ENCODE data around the gene DRAM1.
"Not testable (repeated sequence)": the region's sequence is repeated elsewhere in the genome, so short reads cannot be mapped to it uniquely, and the experiment has no call there.

DRAM1 gene

DNA sequence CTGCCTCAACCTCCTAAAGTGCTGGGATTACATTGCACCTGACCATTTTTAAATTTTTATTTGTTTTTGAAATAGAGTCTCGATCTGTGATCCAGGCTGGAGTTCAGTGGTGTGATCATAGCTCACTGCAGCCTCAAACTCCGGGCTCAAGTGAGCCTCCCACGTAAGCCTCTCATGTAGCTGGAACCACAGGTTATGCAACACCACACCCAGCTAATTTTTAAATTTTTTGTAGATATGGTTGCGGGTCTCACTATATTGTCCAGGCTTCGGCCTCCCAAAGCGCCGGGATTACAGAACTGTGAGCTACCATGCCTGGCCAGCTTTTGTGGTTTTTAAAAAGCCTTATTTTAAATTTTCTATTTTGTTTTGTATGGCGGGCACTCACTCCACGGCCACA lies 2.2 kb upstream of the DRAM1 start:
- DNase-seq (ENCODE audit: insufficient read length, low spot score) (no peak), FAIRE-seq (no peak)
- no peak for TF ChIP-seq POLR2A (IDR thresholded peaks at IDR 0.05; ENCODE audit: low read depth, low read length)

DNA sequence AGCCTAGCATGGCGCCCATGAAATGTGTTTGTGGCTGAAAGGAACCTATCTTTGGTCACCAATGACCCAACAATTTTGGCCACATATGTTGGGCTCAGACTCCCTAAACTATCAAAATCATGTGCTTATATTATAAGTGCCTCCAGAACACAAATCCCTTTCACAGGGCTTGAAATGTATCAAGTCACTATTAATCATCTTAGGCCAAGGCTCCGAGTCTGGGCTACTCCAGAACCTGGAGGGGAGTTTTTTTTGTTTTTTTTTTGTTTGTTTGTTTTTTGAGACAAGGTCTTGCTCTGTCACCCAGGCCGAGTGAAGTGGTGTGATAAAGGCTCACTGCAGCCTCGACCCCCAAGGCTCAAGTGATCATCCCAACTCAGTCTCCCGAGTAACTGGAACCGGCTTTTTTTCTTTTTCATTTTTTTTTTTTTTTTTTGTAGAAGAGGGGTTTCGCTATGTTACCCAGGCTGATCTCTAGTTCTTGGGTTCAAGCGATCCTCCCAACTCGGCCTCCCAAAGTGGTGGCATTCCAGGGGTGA lies 989 bp upstream of the DRAM1 start:
- no peak for FAIRE-seq

DNA sequence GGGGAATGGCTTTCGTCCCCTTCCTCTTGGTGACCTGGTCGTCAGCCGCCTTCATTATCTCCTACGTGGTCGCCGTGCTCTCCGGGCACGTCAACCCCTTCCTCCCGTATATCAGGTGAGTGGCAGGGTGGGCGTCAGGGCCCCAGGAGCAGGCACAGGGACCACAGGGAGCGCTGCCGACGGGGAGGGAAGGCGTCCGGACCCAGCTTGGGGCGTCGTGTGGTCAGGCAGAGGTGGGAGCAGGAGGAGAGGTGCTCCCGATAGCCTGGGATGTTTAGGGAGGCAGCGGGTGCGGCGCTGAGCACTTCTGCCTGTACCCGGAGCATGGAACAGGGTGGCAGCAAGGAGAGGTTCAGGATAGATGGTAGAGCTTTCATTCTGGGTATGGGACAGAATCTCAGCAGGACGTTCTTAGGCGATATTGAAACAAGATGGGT lies 444 bp downstream of the DRAM1 start:
- no peak for FAIRE-seq
- DNase-seq (ENCODE audit: insufficient read length, low spot score) = peak; percentile 40
- TF ChIP-seq POLR2A (IDR thresholded peaks at IDR 0.05; ENCODE audit: low read depth, low read length) = no peak

More for the DNA sequence above, 989 bp upstream of the DRAM1 start:
- no peak for TF ChIP-seq POLR2A (IDR thresholded peaks at IDR 0.05; ENCODE audit: low read depth, low read length)
- DNase-seq (ENCODE audit: insufficient read length, low spot score) = no peak

DNA sequence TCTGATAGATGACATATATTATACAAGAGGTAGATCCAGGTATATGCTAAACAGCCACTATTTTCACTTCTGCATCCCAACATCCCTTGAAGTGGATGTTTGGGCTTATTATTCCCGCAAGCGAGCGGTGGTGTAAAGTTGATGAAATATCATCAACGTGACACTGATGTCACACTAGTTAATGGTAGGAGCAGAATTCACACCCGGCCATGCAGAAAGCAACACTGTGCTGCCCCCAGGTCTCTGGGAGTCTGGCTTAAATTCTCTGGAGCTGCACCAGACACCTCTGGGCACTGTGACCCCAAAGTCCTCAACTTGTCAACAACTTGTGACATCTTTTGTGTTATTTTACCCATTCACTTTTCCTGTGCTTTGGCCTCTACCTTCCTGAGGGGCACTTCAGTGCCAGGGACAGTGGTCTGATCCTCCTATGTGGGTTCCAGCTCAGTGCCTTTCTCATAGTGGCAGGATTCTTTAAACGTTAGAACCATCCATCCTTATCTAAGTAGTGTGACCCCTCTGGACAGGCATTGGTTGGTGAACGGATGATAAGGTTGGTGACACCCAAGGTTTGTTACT lies 952 bp downstream of the DRAM1 start:
- TF ChIP-seq POLR2A (IDR thresholded peaks at IDR 0.05; ENCODE audit: low read depth, low read length) = no peak
- DNase-seq (ENCODE audit: insufficient read length, low spot score) (no peak), FAIRE-seq (peak; percentile 36)

DNA sequence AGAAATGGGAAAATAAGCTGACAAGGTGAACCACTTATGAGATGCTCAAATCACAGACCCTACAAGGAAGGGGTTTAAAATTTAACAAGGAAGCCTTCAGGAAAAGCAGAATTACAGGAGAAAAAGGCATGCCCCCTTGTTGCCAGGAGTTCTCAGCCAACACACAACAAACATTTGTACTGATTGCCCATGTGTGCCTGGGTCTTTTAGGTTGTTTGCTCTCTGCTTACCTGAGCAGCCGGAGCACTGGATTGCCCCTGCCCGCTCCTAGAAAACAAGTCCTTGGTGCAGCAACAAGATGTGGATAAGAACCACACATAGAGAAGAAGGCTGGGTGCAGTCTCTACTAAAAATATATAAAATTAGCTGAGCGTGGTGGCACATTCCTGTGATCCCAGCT lies 3.4 kb downstream of the DRAM1 start:
- DNase-seq (ENCODE audit: insufficient read length, low spot score) (no peak), FAIRE-seq (no peak)
- no peak for TF ChIP-seq POLR2A (IDR thresholded peaks at IDR 0.05; ENCODE audit: low read depth, low read length)

GRCh38 chr12:101881228-101881627 lies 3.8 kb downstream of the DRAM1 start:
- no peak for TF ChIP-seq POLR2A (IDR thresholded peaks at IDR 0.05; ENCODE audit: low read depth, low read length)
- DNase-seq (ENCODE audit: insufficient read length, low spot score) (no peak), FAIRE-seq (no peak)

GRCh38 chr12:101884174-101884573 lies 6.8 kb downstream of the DRAM1 start:
- FAIRE-seq (no peak), DNase-seq (ENCODE audit: insufficient read length, low spot score) (no peak)
- TF ChIP-seq POLR2A (IDR thresholded peaks at IDR 0.05; ENCODE audit: low read depth, low read length) = no peak

DNA sequence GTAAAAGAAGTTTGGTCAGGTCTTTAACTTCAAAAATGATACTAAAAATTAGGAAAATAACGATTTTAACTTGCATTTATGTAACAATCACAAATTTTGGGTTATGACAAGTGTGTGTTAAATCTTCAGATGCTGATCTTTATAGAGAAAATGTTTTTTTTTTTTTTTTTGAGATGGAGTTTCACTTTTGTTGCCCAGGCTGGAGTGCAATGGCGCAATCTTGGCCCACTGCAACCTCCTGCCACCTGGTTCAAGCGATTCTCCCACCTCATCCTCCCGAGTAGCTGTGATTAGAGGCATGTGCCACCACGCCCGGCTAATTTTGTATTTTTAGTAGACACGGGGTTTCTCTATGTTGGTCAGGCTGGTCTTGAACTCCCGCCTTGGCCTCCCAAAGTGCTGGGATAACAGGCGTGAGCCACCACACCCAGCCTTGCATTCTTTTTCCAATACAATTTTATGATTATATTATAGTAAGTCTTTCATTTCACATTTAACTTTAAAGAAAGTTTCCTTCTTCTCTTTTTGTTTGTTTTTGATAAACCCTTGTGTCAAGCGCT lies 7.5 kb downstream of the DRAM1 start:
- not testable (repeated sequence) for DNase-seq (ENCODE audit: insufficient read length, low spot score); FAIRE-seq

- TF ChIP-seq POLR2A (IDR thresholded peaks at IDR 0.05; ENCODE audit: low read depth, low read length) = no peak
- DNase-seq (ENCODE audit: insufficient read length, low spot score) = no peak
- FAIRE-seq = no peak
Measured at GRCh38 chr12:101885912-101886561, 8.7 kb downstream of the DRAM1 start.

- no peak for FAIRE-seq
- DNase-seq (ENCODE audit: insufficient read length, low spot score) = no peak
- TF ChIP-seq POLR2A (IDR thresholded peaks at IDR 0.05; ENCODE audit: low read depth, low read length) = no peak
Measured at GRCh38 chr12:101889211-101889752, 11.9 kb downstream of the DRAM1 start.

- peak; percentile 35 for DNase-seq (ENCODE audit: insufficient read length, low spot score)
- TF ChIP-seq POLR2A (IDR thresholded peaks at IDR 0.05; ENCODE audit: low read depth, low read length) = no peak
- peak; percentile 94 for FAIRE-seq
Measured at GRCh38 chr12:101891462-101891971, 14.1 kb downstream of the DRAM1 start.

DNA sequence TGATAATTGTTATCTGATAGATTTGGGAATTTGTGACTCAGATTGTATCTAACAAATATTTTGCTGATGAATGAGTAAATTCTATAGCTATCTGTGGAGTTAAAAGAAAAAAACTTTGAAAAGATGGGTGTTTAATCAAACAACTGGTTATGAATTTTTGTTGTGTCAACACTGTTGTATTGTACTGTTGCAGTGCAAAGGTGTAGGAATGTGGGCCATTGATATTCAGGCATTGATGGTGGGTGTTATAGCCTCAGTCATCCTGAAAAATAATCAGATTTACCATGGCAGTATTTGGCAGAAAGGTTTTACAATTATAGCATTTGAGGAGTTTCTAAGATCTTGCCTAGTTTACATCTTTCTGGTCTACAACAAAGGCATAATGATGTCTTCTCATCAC lies 15.4 kb downstream of the DRAM1 start:
- TF ChIP-seq POLR2A (IDR thresholded peaks at IDR 0.05; ENCODE audit: low read depth, low read length) = no peak
- DNase-seq (ENCODE audit: insufficient read length, low spot score) (no peak), FAIRE-seq (no peak)

GRCh38 chr12:101901777-101902176 lies 24.4 kb downstream of the DRAM1 start:
- TF ChIP-seq POLR2A (IDR thresholded peaks at IDR 0.05; ENCODE audit: low read depth, low read length) = no peak
- DNase-seq (ENCODE audit: insufficient read length, low spot score) = no peak
- FAIRE-seq = no peak

- FAIRE-seq (no peak), DNase-seq (ENCODE audit: insufficient read length, low spot score) (no peak)
- no peak for TF ChIP-seq POLR2A (IDR thresholded peaks at IDR 0.05; ENCODE audit: low read depth, low read length)
Measured at GRCh38 chr12:101902641-101903040, 25.3 kb downstream of the DRAM1 start.
